ENCODE measurements around the gene TSTD1. TPM values are rescaled to one million over a fixed set of nuclear protein-coding genes. Genes with fewer than 3 reads are reported as not detected.

Gene TSTD1
- polyA plus RNA-seq, 3 donors, result 9.9 to 20.3 (median 11.8) TPM

GRCh38 chr1:160999376-160999775, 39.4 kb downstream of the TSTD1 start:
- 100% methylated on average over 5 of the region's 5 CpGs for WGBS (ENCODE audit: insufficient coverage)
- Mint-ChIP-seq H3K36me3 (peaks cover 41 to 52% of the 10 kb centered on the region in 2 donors), H3K27me3 (ENCODE audit: low read depth in 3 of 3) (peaks cover 0 to 1% (median 0%) of the 10 kb centered on the region in 3 donors), H3K4me3 (no peak overlapping the region), H3K27ac (no peak overlapping the region), H3K4me1 (peaks cover 8% of the 10 kb centered on the region), H3K9me3 (no peaks in the 10 kb centered on the region)
- Histone ChIP-seq H2AFZ (ENCODE audit: insufficient read depth, low read depth, low read length, poor library complexity, severe bottlenecking) (no peak overlapping the region), H4K20me1 (ENCODE audit: insufficient read depth, low read length) (no peaks in the 10 kb centered on the region), H3K79me2 (ENCODE audit: insufficient read depth, low read length) (no peaks in the 10 kb centered on the region), H3K36me3 (replicated peaks in 1 of 2; ENCODE audit: control insufficient read depth in 1 of 2, insufficient read depth in 2 of 2, low read length in 2 of 2) (peaks cover 31 to 42% of the 10 kb centered on the region in 2 donors), H3K4me3 (replicated peaks in 1 of 3; ENCODE audit: low read depth in 2 of 3, low read length in 3 of 3) (no peak overlapping the region), H3K4me1 (ENCODE audit: control insufficient read depth in 1 of 2, insufficient read depth in 2 of 2, low read length in 2 of 2) (peaks cover 4 to 5% of the 10 kb centered on the region in 2 donors), H3K27me3 (ENCODE audit: control insufficient read depth in 2 of 2, insufficient read depth in 2 of 2, low read length in 2 of 2) (no peaks in the 10 kb centered on the region), H3K9ac (ENCODE audit: insufficient read depth, low read length, poor library complexity, severe bottlenecking) (no peak overlapping the region), H3K27ac (ENCODE audit: low read depth in 1 of 2, low read length in 2 of 2) (no peak overlapping the region), H3K9me3 (replicated peaks in 1 of 2; ENCODE audit: control insufficient read depth in 1 of 2, insufficient read depth in 1 of 2, low read length in 2 of 2) (no peaks in the 10 kb centered on the region), H3K4me2 (replicated peaks; ENCODE audit: extremely low read depth, low read length, poor library complexity, severe bottlenecking) (no peak overlapping the region)
- DNase-seq, result no peak
- intact Hi-C loops (cut with micrococcal nuclease), result loop anchor here in 1 of 2 donors (10.0 kb wide), 2 partner anchors 55 to 145 kb away; no protein-coding TSS in a partner anchor
- TF ChIP-seq CTCF (IDR thresholded peaks at IDR 0.05), result no peak

- Histone ChIP-seq H3K9ac (ENCODE audit: insufficient read depth, low read length, poor library complexity, severe bottlenecking) (no peak overlapping the region), H3K4me1 (ENCODE audit: control insufficient read depth in 1 of 2, insufficient read depth in 2 of 2, low read length in 2 of 2) (peaks cover 4 to 5% of the 10 kb centered on the region in 2 donors)
Observed at GRCh38 chr1:160997323-160998038, 41.3 kb downstream of the TSTD1 start.

More at GRCh38 chr1:160997323-160998038, 41.3 kb downstream of the TSTD1 start:
- TF ChIP-seq CTCF (IDR thresholded peaks at IDR 0.05), result peak; percentile 70
- peaks cover 31 to 42% of the 10 kb centered on the region in 2 donors for H3K36me3 ChIP-seq (replicated peaks in 1 of 2; ENCODE audit: control insufficient read depth in 1 of 2, insufficient read depth in 2 of 2, low read length in 2 of 2)
- Mint-ChIP-seq H3K27ac (peak overlapping the region; percentile 15 to 84 (median 40)), H3K36me3 (peaks cover 41 to 52% of the 10 kb centered on the region in 2 donors), H3K4me3 (no peak overlapping the region), H3K4me1 (peaks cover 10% of the 10 kb centered on the region), H3K9me3 (no peaks in the 10 kb centered on the region), H3K27me3 (ENCODE audit: low read depth in 3 of 3) (peaks cover 0 to 1% (median 0%) of the 10 kb centered on the region in 3 donors)
- peak overlapping the region; percentile 44 for H2AFZ ChIP-seq (ENCODE audit: insufficient read depth, low read depth, low read length, poor library complexity, severe bottlenecking)
- H3K9me3 ChIP-seq (replicated peaks in 1 of 2; ENCODE audit: control insufficient read depth in 1 of 2, insufficient read depth in 1 of 2, low read length in 2 of 2), result no peaks in the 10 kb centered on the region
- DNase-seq, result peak; percentile 36 to 54 (median 53)
- WGBS (ENCODE audit: insufficient coverage), result 83% methylated on average over 1 of the region's 1 CpG
- no peaks in the 10 kb centered on the region for H3K27me3 ChIP-seq (ENCODE audit: control insufficient read depth in 2 of 2, insufficient read depth in 2 of 2, low read length in 2 of 2)
- H4K20me1 ChIP-seq (ENCODE audit: insufficient read depth, low read length), result no peaks in the 10 kb centered on the region
- H3K4me2 ChIP-seq (replicated peaks; ENCODE audit: extremely low read depth, low read length, poor library complexity, severe bottlenecking), result no peak overlapping the region
- no peak overlapping the region for H3K4me3 ChIP-seq (replicated peaks in 1 of 3; ENCODE audit: low read depth in 2 of 3, low read length in 3 of 3)
- H3K27ac ChIP-seq (ENCODE audit: low read depth in 1 of 2, low read length in 2 of 2), result peak overlapping the region; percentile 12 to 61
- no peaks in the 10 kb centered on the region for H3K79me2 ChIP-seq (ENCODE audit: insufficient read depth, low read length)
- intact Hi-C loops (cut with micrococcal nuclease), result loop anchor here in 1 of 2 donors (10.0 kb wide), 2 partner anchors 57 to 147 kb away; no protein-coding TSS in a partner anchor

Data from CD14-positive monocyte (primary cell).